HG03469 (cell line): ENCODE results near the gene NATD1.

Source experiments
- ATAC-seq: cut with Tn5 transposase; IDR thresholded peaks from one replicate; pipeline ENCODE4 v1.9.1; 2021; ENCODE audit warnings: mild to moderate bottlenecking, moderate library complexity, moderate number of reproducible peaks; ENCODE audit not compliant: unreplicated experiment

NATD1 gene

GRCh38 chr17:21218101-21218500, 35.1 kb downstream of the NATD1 start:
- ATAC-seq = no peak

- no peak for ATAC-seq
These were observed 35.9 kb downstream of the NATD1 start for GRCh38 chr17:21217346-21217745.

GRCh38 chr17:21215935-21216334, 37.3 kb downstream of the NATD1 start:
- no peak for ATAC-seq

- ATAC-seq = peak; percentile 1
These were observed 38.3 kb downstream of the NATD1 start for GRCh38 chr17:21214777-21215541.

- ATAC-seq = peak; percentile 79
These were observed 39.0 kb downstream of the NATD1 start, which contains the start of gene TMEM11 for GRCh38 chr17:21214015-21214776. TMEM11 (minus strand) TSS chr17:21214161; CDS start chr17:21214152, 9 bp downstream.

GRCh38 chr17:21213638-21214014, 39.6 kb downstream of the NATD1 start:
- peak; percentile 4 for ATAC-seq

- ATAC-seq = no peak
These were observed 40.2 kb downstream of the NATD1 start for GRCh38 chr17:21212826-21213637.

GRCh38 chr17:21211825-21212479, 41.3 kb downstream of the NATD1 start:
- ATAC-seq = no peak

- no peak for ATAC-seq
These were observed 42.7 kb downstream of the NATD1 start for GRCh38 chr17:21210411-21211076.

- no peak for ATAC-seq
These were observed 43.6 kb downstream of the NATD1 start for GRCh38 chr17:21209511-21210175.

- ATAC-seq = no peak
These were observed 44.9 kb downstream of the NATD1 start for GRCh38 chr17:21208352-21208751.

GRCh38 chr17:21204935-21205334, 48.3 kb downstream of the NATD1 start:
- no peak for ATAC-seq

- no peak for ATAC-seq
These were observed 50.7 kb downstream of the NATD1 start for GRCh38 chr17:21202512-21202911.

- no peak for ATAC-seq
These were observed 51.3 kb downstream of the NATD1 start for GRCh38 chr17:21201874-21202273.

- ATAC-seq = no peak
These were observed 52.0 kb downstream of the NATD1 start for GRCh38 chr17:21201298-21201595.

GRCh38 chr17:21200590-21201297, 52.5 kb downstream of the NATD1 start:
- ATAC-seq = no peak

- no peak for ATAC-seq
These were observed 53.4 kb downstream of the NATD1 start for GRCh38 chr17:21199856-21200255.

GRCh38 chr17:21199311-21199710, 53.9 kb downstream of the NATD1 start:
- ATAC-seq = no peak

- ATAC-seq = no peak
These were observed 54.8 kb downstream of the NATD1 start for GRCh38 chr17:21198411-21198810.
